ENCODE measurements around the gene ACYP2.
"Not testable (repeated sequence)": the region's sequence is repeated elsewhere in the genome, so short reads cannot be mapped to it uniquely, and the experiment has no call there.

The ACYP2 gene

DNA sequence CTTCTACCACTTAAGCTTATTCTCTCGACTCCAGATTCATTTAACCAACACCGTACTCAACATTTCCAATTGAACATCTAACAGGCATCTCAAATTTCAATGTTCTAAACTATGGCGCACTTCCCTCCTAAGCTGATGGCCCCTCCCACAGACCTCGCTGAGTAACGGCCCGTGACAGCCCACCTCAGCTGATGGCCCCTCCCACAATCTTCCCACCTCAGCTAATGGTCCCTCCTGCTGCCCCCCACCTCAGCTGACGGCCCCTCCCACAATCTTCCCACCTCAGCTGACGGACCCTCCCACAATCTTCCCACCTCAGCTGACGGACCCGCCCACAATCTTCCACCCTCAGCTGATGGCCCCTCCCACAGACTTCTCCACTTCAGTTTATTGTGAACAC is 197.7 kb downstream of the ACYP2 start:
- no peak for DNase-seq (ENCODE audit: low read depth in 3 of 3, low spot score in 1 of 3)

GRCh38 chr2:54317973-54318372 is 202.6 kb downstream of the ACYP2 start:
- no peak for DNase-seq (ENCODE audit: low read depth in 3 of 3, low spot score in 1 of 3)

DNA sequence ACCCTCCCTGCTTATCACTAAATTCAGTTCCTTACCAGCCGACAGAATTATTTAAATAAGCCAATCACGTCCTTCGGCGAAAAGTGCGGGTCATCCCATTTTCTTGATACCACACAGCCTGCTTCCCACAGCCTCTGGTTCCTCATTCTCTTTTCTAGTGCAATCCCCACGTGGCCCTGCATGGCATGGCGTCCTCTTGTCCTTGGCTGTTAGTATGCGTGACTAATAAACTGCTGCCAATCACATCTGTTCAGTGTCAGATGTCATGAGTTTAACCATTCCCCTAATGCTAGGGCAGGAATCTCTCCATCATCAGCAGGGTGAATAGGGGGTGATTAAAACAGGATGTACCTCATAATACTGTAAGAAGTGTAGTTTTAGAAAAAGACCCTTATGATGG is 203.4 kb downstream of the ACYP2 start:
- no peak for DNase-seq (ENCODE audit: low read depth in 3 of 3, low spot score in 1 of 3)

- DNase-seq (ENCODE audit: low read depth in 3 of 3, low spot score in 1 of 3): no peak
These were observed 205.6 kb downstream of the ACYP2 start for GRCh38 chr2:54321047-54321446.

DNA sequence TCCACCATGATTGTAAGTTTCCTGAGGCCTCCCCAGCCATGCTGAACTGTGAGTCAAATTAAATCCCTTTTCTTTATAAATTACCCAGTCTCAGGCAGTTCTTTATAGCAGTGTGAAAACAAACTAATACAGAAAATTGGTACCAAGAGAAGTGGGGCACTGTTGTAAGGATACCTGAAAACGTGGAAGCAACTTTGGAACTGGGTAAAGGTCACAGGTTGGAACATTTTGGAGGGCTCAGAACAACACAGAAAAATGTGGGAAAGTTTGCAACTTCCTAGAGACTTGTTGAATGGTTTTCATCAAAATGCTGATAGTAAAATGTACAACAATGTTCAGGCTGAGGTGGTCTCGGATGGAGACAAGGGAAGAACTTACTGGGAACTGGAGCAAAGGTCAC is 209.1 kb downstream of the ACYP2 start:
- not testable (repeated sequence) for DNase-seq (ENCODE audit: low read depth in 3 of 3, low spot score in 1 of 3)

DNA sequence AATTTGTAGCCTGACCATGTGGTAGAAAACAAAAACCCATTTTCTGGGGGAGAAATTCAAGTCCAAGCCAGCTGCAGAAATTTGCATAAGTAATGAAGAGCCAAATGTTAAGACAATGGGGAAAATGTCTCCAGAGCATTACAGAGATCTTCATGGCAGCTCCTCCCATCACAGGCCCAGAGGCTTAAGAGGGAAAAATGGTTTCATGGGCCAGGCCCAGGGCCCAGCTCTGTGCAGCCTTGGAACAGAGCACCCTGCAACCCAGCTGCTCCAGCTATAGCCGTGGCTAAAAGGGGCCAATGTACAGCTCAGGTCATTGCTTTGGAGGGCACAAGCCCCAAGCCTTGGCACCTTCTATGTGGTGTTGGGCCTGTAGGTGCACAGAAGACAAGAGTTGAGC is 209.7 kb downstream of the ACYP2 start:
- no peak for DNase-seq (ENCODE audit: low read depth in 3 of 3, low spot score in 1 of 3)

GRCh38 chr2:54329482-54330161 is 214.2 kb downstream of the ACYP2 start:
- DNase-seq (ENCODE audit: low read depth in 3 of 3, low spot score in 1 of 3): no peak

GRCh38 chr2:54330162-54330925 is 214.9 kb downstream of the ACYP2 start:
- DNase-seq (ENCODE audit: low read depth in 3 of 3, low spot score in 1 of 3): peak; percentile 65 to 74 (median 68)

DNA sequence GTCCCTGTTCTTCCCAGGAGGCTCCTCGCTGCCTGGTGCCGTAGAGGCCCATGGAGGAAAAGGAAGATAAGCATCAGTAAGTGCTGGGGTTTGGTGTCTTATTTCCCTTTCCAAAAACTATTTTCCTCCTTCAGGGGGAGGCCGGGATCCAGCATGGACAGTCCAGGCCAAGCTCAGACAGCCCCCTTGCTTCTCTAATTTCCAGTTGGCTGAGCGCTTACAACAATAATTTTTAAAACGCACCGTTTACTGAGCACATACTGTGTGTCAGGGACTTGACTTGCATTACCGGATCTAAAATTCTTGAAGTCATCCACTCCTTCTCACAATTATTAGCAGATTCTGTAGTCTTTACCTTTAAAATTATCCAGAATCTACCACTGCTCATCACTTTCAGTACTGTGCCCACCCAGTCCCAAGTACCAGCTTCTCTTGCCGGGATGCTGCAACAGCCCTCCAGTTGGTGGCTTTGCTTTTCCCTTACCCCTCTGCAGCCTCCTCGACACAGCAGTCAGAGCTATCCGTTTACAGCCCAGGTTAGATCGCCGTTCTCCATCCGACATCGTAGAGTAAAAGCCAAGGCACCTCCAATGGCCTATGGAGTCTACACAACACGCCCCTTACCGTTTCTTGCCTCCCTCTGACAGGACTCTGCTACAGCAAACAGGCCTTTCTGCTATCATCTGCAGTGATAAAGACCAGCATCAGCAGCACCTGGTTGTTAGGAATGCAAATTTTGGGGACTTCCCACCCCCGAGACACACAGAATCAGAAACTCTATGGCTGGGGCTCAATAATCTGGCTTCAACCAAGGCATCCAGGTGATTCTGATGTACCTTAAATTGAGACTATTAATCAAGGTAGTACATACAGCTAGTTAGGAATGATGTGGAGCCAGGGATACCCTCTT is 215.8 kb downstream of the ACYP2 start:
- no peak for DNase-seq (ENCODE audit: low read depth in 3 of 3, low spot score in 1 of 3)

DNA sequence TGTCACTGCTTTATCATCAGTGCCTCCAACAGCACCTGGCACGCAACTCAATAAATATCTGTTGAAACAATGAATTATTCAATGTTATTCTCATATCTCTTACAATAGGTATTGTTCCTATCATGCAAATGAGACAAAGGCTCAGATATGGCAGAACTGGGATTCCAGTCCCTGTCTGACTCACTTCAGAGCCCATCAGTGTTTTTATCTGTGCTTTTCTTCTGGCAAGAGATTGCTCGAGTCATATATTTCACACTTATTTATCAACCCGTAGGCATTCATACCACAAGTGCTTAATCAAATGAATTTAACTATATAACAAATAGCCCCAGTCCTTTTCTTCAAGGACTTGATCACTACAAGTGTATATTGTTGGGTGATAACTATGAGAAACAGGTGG is 217.0 kb downstream of the ACYP2 start:
- no peak for DNase-seq (ENCODE audit: low read depth in 3 of 3, low spot score in 1 of 3)

DNA sequence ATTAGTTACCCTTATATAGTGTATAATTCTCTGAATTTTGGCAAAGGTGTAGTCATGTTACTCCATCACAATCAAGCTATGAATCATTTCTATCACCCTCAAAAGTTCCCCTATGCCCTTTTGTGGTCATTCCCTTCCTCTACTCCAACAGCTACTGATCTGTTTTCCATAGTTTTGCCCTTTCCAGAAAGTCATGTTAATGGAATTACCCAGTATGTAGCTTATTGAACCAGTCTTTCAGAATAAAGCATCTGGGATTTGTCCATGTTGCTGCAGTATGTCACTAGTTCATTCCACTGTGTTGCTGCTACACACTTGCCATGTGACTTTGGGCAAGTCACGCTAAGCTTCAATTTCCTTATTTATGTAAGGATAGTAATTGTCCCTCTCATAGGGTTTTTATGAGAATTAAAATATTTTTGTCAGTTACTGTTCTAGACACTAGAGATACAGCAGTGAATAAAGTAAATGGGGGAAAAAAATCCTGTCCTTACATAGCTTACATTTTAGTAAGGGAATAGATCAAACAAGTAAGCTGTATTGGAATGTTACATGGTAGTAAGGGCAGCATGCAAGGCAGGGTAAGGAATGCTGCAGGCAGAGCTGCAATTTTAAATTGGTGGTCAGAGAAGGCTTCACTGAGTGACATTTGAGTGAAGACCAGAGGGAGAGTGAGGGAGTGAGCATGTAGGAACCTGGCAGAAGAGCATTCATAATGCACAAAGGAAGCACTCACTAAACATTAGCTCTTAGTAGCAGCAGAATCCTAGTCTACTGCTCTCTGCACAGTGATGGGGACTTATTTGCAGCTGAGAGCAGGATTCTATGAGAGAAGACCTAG is 220.9 kb downstream of the ACYP2 start:
- DNase-seq (ENCODE audit: low read depth in 3 of 3, low spot score in 1 of 3): no peak

DNA sequence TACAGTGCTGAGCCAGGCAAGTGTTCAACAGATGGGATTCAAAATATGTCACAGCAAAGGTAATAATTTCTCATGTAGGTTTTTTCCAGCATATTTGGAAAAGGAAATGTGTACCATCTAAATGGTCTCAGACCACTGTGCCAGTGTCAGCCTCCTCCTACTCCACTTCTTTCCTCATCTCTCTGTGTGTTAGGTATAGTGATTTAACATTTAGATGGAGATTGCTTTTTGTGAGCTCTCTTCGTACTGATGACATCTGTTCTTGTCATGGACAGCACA is 221.5 kb downstream of the ACYP2 start:
- no peak for DNase-seq (ENCODE audit: low read depth in 3 of 3, low spot score in 1 of 3)

- no peak for DNase-seq (ENCODE audit: low read depth in 3 of 3, low spot score in 1 of 3)
These were observed 226.2 kb downstream of the ACYP2 start for GRCh38 chr2:54341656-54342055.

DNA sequence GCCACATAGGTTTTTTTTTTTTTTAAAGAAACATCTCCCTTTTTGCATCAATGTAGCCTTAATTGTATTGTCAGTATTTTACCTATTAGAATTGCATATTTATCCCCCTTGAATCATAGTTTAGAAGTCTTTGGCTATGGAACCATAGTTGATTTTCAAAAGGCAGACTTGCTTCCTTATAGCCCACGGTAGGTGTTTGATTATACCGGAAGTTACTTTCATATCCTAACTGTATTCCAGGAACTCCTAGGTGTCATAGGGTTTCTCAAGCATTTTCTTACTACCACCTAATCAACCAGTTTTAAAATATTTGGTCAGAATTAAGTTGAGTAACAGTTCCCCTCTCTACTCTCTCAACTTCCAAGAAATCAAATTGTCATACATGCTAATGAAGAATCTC is 227.2 kb downstream of the ACYP2 start:
- DNase-seq (ENCODE audit: low read depth in 3 of 3, low spot score in 1 of 3): no peak

- DNase-seq (ENCODE audit: low read depth in 3 of 3, low spot score in 1 of 3): no peak
These were observed 232.2 kb downstream of the ACYP2 start for GRCh38 chr2:54347622-54348021.

DNA sequence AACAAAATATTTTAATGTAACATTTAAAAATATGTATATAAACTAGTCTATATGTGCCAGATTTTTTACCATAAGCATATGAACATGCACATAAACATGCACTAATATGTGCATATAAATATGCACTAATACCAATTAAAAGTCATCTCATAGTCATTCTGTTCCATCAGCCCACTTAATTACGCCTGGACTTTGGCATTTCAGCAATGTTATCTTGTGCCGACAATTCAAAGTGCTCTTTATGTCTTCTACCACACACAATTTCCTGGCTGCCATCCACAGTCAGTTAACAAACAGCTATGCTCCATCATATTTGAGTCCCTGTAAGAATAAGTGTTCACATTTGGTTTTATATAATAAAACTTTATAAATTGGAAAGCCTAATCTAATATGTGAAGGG is 233.2 kb downstream of the ACYP2 start:
- DNase-seq (ENCODE audit: low read depth in 3 of 3, low spot score in 1 of 3): no peak

DNA sequence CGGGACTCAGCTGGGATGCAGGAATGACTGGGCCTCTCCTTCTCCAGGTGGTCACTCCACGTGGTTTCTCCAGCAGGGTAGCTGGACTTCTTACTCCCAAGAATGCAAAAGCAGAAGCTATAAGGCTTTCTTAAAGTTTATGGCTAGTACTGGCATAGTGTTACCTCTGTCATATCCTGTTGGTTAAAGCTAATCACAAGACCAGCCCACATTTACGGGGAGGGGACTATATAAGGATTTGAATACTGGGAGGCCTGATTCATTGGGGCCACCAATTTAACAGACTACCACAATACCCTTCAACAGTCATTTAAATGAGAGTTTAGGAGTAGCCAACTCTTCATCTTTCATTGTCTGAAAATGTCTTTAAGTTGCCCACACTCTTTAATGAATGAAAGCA is 235.0 kb downstream of the ACYP2 start:
- no peak for DNase-seq (ENCODE audit: low read depth in 3 of 3, low spot score in 1 of 3)

- no peak for DNase-seq (ENCODE audit: low read depth in 3 of 3, low spot score in 1 of 3)
These were observed 237.8 kb downstream of the ACYP2 start for GRCh38 chr2:54353216-54353615.

Measured in stimulated activated CD4-positive, alpha-beta T cell treated with anti-CD3 and anti-CD28 coated beads, TNF-alpha, amount 100 ng/mL, for 1 hour (primary cell).